Common myeloid progenitor, CD34-positive (primary cell): ENCODE data around the gene SFXN5.

ENCODE experiments used
- CTCF ChIA-PET: fragments of 350-600 bp; sonication (Branson Sonifier 250); formaldehyde crosslinking; loops from one replicate; lab custom pipeline; 2021; ENCODE audit warnings: antibody characterized with exemption; lab: Charles Lee
- POLR2A ChIA-PET: fragments of 350-600 bp; sonication (Branson Sonifier 250); formaldehyde crosslinking; loops from one replicate; lab custom pipeline; 2021; ENCODE audit warnings: antibody characterized with exemption; lab: Charles Lee
- DNase-seq, 3 donors: peaks; one replicate each; pipeline versions ENCODE4 v3.0.0 to v3.0.0-alpha.2; 2013
- H3K27ac ChIP-seq, 2 experiments: 1 replicate in 1 of 2; 2 replicates in 1 of 2; pipeline ENCODE4 v1.7.0; 2013; ENCODE audit warnings: inconsistent platforms in 2 of 2, low read length in 2 of 2, mild to moderate bottlenecking in 2 of 2, low read depth in 1 of 2, moderate library complexity in 1 of 2; ENCODE audit not compliant: severe bottlenecking in 2 of 2, insufficient read depth in 1 of 2, poor library complexity in 1 of 2
- H3K27me3 ChIP-seq, 5 experiments: replicated peaks in 2 of 5; 1 replicate in 3 of 5; 2 replicates in 2 of 5; pipeline versions ENCODE4 v1.6.1 to v1.7.0; 2013; ENCODE audit warnings: low read length in 4 of 5, mild to moderate bottlenecking in 2 of 5, moderate library complexity in 2 of 5, inconsistent platforms in 1 of 5; ENCODE audit not compliant: insufficient read depth in 5 of 5, control insufficient read depth in 4 of 5
- H3K36me3 ChIP-seq, 4 experiments: 1 replicate in 2 of 4; 2 replicates in 2 of 4; pipeline versions ENCODE4 v1.6.1 to v1.7.0; 2013; ENCODE audit warnings: low read length in 3 of 4, control low read depth in 1 of 4, mild to moderate bottlenecking in 1 of 4; ENCODE audit not compliant: control insufficient read depth in 4 of 4, insufficient read depth in 4 of 4
- H3K4me1 ChIP-seq, 4 experiments: 1 replicate in 3 of 4; 2 replicates in 1 of 4; pipeline versions ENCODE4 v1.6.1 to v1.7.1; 2013; ENCODE audit warnings: low read length in 3 of 4, mild to moderate bottlenecking in 3 of 4, control low read depth in 1 of 4, inconsistent platforms in 1 of 4, moderate library complexity in 1 of 4; ENCODE audit not compliant: control insufficient read depth in 4 of 4, insufficient read depth in 4 of 4; ENCODE audit errors: control extremely low read depth in 1 of 4
- H3K4me3 ChIP-seq, 7 experiments: 1 replicate in 4 of 7; 2 replicates in 3 of 7; pipeline versions ENCODE4 v1.5.1 to v1.7.0; 2013; ENCODE audit warnings: mild to moderate bottlenecking in 7 of 7, low read length in 6 of 7, moderate library complexity in 6 of 7, inconsistent platforms in 2 of 7, low read depth in 2 of 7, control low read depth in 1 of 7; ENCODE audit not compliant: insufficient read depth in 4 of 7, control insufficient read depth in 1 of 7; ENCODE audit errors: extremely low read depth in 1 of 7
- H3K9me3 ChIP-seq, 5 experiments: 1 replicate in 4 of 5; 2 replicates in 1 of 5; pipeline versions ENCODE4 v1.6.1 to v1.7.1; 2013; ENCODE audit warnings: low read length in 4 of 5, mild to moderate bottlenecking in 2 of 5, inconsistent platforms in 1 of 5, low read depth in 1 of 5, moderate library complexity in 1 of 5; ENCODE audit not compliant: control insufficient read depth in 4 of 5, insufficient read depth in 2 of 5; ENCODE audit errors: control extremely low read depth in 1 of 5
- WGBS: methylation state at CpG from one replicate; pipeline ENCODE4 v1.1.5; 2013; ENCODE audit not compliant: insufficient coverage; 5-methylcytosine and 5-hydroxymethylcytosine counted together

Gene SFXN5

DNA sequence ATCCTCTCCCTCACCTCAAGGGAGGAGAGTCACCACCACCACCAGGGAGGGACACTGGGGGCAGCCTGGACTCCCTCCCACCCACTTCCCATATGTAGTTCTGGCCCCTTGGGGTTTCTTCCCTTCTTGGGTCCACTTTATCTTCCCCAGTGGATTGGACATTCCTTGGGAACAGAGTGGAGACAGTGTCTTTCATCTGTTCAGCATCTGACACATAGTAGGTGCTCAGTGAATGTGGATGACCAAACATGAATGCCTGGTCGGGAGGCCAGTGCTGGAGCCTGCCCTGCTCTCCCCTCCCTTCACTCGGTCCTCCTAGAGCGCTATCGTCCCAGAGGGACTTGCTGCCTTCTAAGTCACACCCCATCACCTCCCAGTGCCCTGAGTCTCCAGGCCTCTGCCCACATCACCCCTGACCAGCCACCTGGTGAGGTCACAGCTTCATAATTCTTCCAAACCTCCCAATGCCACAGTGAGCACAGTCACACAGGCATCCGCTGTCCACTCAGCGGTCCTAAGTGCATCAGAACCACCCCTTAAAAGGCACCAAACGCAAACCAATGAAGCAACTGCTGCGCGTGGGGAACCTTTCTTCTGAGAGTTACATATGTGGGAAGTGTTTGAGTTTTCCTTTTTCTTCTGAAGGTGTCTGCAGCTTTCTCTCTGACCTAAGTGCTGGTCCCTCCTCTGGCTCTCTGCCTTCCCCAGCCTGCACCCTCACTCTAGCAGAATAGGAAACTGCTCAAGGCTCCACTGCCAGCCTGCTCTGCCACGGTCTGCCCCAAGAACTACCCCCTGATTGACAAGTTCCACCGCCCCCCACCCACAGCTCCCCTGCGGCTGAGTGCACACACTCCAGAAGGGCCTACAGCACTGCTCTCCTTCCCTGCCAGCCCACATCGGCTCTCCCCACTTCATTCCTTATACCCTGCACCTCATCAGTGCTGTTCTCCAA lies 7.2 kb upstream of the SFXN5 start:
- no peak for DNase-seq
- CTCF ChIA-PET, result interaction anchor here (0.7 to 1.4 kb wide), 2 partner anchors 78 to 180 kb away, joined by 3 to 6 read pairs; no protein-coding TSS in a partner anchor
- H3K27me3 ChIP-seq, result no peaks in the 10 kb centered on the region
- H3K9me3 ChIP-seq, result no peaks in the 10 kb centered on the region
- peaks cover 0 to 7% (median 4%) of the 10 kb centered on the region in 4 experiments for H3K4me1 ChIP-seq
- no peak overlapping the region for H3K4me3 ChIP-seq
- POLR2A ChIA-PET, result interaction anchor here (0.6 kb wide), 1 partner anchor 28 kb away, joined by 3 read pairs; no protein-coding TSS in a partner anchor
- H3K36me3 ChIP-seq, result no peaks in the 10 kb centered on the region
- WGBS, result 85% methylated on average over 3 of the region's 13 CpGs
- no peak overlapping the region for H3K27ac ChIP-seq

DNA sequence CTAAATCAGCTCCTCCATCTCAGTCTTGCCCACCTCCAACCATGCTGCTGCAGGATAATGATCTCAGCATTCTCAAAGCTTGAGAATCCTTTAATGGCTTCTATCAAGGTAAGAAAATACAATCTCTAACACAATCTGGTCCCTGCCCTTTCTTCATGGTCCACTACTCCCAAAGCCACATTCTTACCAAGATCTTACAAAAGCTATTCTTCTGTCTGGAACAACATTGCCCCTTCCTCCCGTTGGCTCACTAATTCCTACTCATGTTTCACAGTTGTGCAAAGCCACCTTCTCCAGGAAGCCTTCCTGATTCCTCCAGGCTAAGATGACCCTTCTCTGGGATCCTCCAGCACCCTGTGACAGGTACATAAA lies 5.9 kb upstream of the SFXN5 start:
- no peaks in the 10 kb centered on the region for H3K36me3 ChIP-seq
- CTCF ChIA-PET, result interaction anchor here (0.9 to 1.3 kb wide), 2 partner anchors 11 to 83 kb away, joined by 3 to 5 read pairs; no protein-coding TSS in a partner anchor

DNA sequence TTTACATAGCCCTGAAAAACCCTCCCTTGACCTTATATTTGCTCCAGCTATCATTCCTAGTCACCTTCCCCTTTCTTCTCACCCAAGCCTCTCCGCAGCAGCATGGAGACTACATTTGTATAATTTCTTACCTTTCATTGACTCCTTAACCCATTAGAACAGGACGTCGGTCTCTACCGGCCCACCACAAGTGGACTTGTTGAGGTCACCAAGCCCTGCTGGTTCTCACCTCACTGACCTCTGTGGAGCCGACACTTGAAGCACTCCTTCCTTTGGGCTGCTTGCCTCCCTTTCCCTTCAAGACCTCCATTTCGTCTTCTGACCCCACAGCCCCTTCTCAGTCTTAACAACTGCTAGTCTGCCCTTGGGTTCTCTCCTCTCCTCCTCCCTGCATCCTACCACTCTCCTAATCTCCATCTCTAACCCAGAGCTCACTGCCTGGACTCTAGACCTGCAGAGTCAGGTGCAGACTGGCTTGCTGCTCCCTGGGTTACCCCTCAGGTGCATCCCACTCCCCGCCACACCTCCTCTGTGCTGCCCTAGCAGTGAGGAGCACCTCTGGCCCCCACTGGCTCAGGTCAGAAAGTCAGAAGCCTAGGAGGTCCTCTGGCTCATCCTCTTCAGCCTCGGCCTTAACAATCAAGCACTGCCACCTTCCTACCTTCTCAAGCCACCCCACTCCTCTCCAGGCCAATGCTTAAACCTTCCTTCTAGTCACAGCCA lies 5.3 kb upstream of the SFXN5 start:
- Histone ChIP-seq H3K9me3 (no peaks in the 10 kb centered on the region), H3K36me3 (no peaks in the 10 kb centered on the region), H3K4me3 (no peak overlapping the region), H3K27ac (no peak overlapping the region), H3K4me1 (peaks cover 0 to 9% (median 6%) of the 10 kb centered on the region in 4 experiments), H3K27me3 (no peaks in the 10 kb centered on the region)
- CTCF ChIA-PET, result interaction anchor here (0.9 to 1.3 kb wide), 3 partner anchors 10 to 83 kb away, joined by 3 to 5 read pairs (median 3); no protein-coding TSS in a partner anchor
- 92% methylated on average over 7 of the region's 8 CpGs for WGBS
- no peak for DNase-seq
- POLR2A ChIA-PET, result no interaction called here

More for the DNA sequence above, 5.9 kb upstream of the SFXN5 start:
- H3K4me1 ChIP-seq, result peaks cover 0 to 4% (median under 1%) of the 10 kb centered on the region in 4 experiments
- H3K4me3 ChIP-seq, result no peak overlapping the region
- no peaks in the 10 kb centered on the region for H3K9me3 ChIP-seq
- 100% methylated on average over 1 of the region's 1 CpG for WGBS
- POLR2A ChIA-PET, result no interaction called here
- no peaks in the 10 kb centered on the region for H3K27me3 ChIP-seq
- H3K27ac ChIP-seq, result no peak overlapping the region
- DNase-seq, result no peak

DNA sequence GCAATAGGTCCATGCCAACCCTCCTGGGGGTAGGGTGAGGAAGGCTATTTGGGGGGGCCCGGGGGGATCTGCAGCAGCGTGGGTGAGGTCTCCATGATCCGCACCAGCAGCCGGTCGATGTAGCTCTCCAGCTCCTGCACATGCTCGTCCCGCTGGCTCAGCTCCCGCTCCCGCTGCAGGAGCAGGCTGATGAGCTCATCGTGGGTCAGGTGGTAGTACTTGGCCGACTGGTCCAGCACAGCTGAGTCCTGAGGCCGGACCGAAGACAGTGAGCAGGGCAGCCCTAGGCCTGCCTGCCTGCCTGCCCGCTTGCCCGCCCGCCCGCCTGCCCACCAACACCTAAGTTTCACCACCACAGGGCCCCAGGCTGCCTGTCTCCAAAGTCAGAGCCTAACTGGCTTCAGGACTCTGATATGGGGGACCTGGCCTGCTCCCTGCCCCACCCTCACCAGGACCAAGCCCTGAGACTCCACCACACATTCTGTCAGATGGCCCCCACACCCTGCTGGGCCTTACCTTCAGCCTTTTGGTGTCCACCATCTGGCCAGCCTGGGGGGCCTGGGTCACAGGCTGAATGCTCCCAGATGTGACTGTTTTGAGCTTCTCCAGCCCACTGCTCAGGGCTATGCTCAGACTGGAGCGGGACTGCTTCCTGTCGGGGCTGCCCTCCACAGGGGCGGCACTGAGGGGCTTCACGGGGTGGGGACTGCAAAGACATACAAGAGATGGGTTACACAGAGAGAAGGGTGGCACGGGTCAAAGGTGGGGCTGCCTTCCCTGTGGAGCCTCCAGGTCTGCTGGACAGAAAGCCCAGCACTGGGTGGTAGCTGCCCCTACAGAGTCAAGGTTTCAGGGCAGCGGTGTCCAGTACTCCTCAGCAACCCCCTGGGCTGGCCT lies 4.2 kb upstream of the SFXN5 start:
- no peaks in the 10 kb centered on the region for H3K9me3 ChIP-seq
- CTCF ChIA-PET, result interaction anchor here (1.0 to 3.8 kb wide), 2 partner anchors 9 to 11 kb away, joined by 3 to 18 read pairs; no protein-coding TSS in a partner anchor
- WGBS, result 96% methylated on average over 17 of the region's 23 CpGs
- H3K4me3 ChIP-seq, result no peak overlapping the region
- DNase-seq, result no peak
- H3K27me3 ChIP-seq, result no peaks in the 10 kb centered on the region
- no peak overlapping the region for H3K27ac ChIP-seq
- POLR2A ChIA-PET, result no interaction called here
- H3K4me1 ChIP-seq, result peaks cover 0 to 15% (median 7%) of the 10 kb centered on the region in 4 experiments
- no peaks in the 10 kb centered on the region for H3K36me3 ChIP-seq

DNA sequence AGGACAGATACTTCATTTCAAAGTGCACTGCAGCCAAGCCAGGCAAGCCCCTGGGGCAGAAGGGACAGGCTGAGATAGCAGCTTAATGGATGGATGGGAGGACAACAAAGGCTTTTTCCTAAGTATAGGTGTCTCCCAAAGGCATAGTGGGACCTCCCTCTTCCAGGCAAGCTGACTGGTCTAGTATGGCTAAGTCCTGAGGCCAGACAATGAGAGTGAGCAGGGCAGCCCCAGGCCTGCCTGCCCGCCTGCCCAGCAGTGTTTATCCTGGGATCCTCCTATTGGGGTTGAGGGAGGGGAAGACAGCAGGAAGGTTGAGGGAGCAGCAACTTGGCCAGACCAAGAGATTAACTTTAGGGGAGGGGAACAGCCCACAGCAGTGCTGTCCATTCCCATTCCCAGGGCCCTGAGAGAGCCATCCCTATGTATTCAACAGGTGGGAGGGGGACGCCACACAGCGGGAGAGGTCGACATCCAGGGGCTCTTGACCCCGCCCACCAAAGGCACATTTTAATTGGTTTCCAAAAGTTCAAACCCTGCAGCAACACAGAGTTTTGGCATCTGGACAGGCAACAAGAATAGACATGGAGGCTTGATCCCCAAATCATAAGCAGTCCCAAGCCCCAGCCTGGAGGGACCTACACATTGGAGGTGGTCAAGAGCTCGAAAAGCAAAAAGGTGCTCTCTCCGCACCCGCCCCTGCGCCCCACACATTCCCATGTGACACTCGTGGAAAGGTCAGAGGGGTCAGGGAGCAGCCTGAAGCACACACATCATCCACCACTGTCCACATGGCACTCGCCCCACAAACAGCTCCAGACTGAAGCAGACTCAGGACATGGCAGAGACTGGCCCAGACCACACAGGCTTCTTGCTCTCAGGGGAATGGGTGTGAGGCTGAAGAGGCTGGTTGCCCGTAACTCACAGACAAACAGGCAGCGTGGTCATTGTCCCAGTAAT lies 2.9 kb upstream of the SFXN5 start:
- Histone ChIP-seq H3K27me3 (no peaks in the 10 kb centered on the region), H3K36me3 (no peaks in the 10 kb centered on the region), H3K4me3 (no peak overlapping the region), H3K27ac (no peak overlapping the region), H3K4me1 (peaks cover 7 to 26% (median 16%) of the 10 kb centered on the region in 4 experiments), H3K9me3 (no peaks in the 10 kb centered on the region)
- POLR2A ChIA-PET, result no interaction called here
- DNase-seq, result no peak
- CTCF ChIA-PET, result interaction anchor here (0.8 to 3.8 kb wide), 5 partner anchors 9 to 84 kb away, joined by 3 to 18 read pairs (median 5); no protein-coding TSS in a partner anchor
- 90% methylated on average over 13 of the region's 13 CpGs for WGBS
